ENCODE data around the gene ADAMTSL3.
"Not testable (repeated sequence)": the region's sequence is repeated elsewhere in the genome, so short reads cannot be mapped to it uniquely, and the experiment has no call there.

Gene ADAMTSL3

GRCh38 chr15:83955806-83956265, 301.9 kb downstream of the ADAMTSL3 start:
- no peak for TF ChIP-seq POLR2A (IDR thresholded peaks at IDR 0.05; ENCODE audit: low read length)
- no peak for TF ChIP-seq GATA1 (IDR thresholded peaks at IDR 0.05; ENCODE audit: low read depth, low read length)
- no peak for DNase-seq

- TF ChIP-seq POLR2A (IDR thresholded peaks at IDR 0.05; ENCODE audit: low read length) (no peak), GATA1 (IDR thresholded peaks at IDR 0.05; ENCODE audit: low read depth, low read length) (no peak)
- no peak for DNase-seq
These were observed 303.0 kb downstream of the ADAMTSL3 start for GRCh38 chr15:83956887-83957286.

- no peak for DNase-seq
- TF ChIP-seq GATA1 (IDR thresholded peaks at IDR 0.05; ENCODE audit: low read depth, low read length) (no peak), POLR2A (IDR thresholded peaks at IDR 0.05; ENCODE audit: low read length) (no peak)
These were observed 305.6 kb downstream of the ADAMTSL3 start for GRCh38 chr15:83959477-83959876.

GRCh38 chr15:83960192-83960829, 306.4 kb downstream of the ADAMTSL3 start:
- TF ChIP-seq POLR2A (IDR thresholded peaks at IDR 0.05; ENCODE audit: low read length) (no peak), GATA1 (IDR thresholded peaks at IDR 0.05; ENCODE audit: low read depth, low read length) (no peak)
- no peak for DNase-seq

- TF ChIP-seq GATA1 (IDR thresholded peaks at IDR 0.05; ENCODE audit: low read depth, low read length): no peak
- TF ChIP-seq POLR2A (IDR thresholded peaks at IDR 0.05; ENCODE audit: low read length): no peak
- DNase-seq: no peak
These were observed 307.4 kb downstream of the ADAMTSL3 start for GRCh38 chr15:83961311-83961710.

GRCh38 chr15:83964967-83965366, 311.0 kb downstream of the ADAMTSL3 start:
- DNase-seq: not testable (repeated sequence)

GRCh38 chr15:83970295-83970890, 316.5 kb downstream of the ADAMTSL3 start:
- DNase-seq: no peak

GRCh38 chr15:83971992-83972391, 318.1 kb downstream of the ADAMTSL3 start:
- no peak for DNase-seq
- TF ChIP-seq POLR2A (IDR thresholded peaks at IDR 0.05; ENCODE audit: low read length): no peak
- no peak for TF ChIP-seq GATA1 (IDR thresholded peaks at IDR 0.05; ENCODE audit: low read depth, low read length)

More at GRCh38 chr15:83970295-83970890, 316.5 kb downstream of the ADAMTSL3 start:
- TF ChIP-seq GATA1 (IDR thresholded peaks at IDR 0.05; ENCODE audit: low read depth, low read length) (no peak), POLR2A (IDR thresholded peaks at IDR 0.05; ENCODE audit: low read length) (no peak)

- peak in 1 of 2 experiments; percentile 7 for DNase-seq
- no peak for TF ChIP-seq GATA1 (IDR thresholded peaks at IDR 0.05; ENCODE audit: low read depth, low read length)
- TF ChIP-seq POLR2A (IDR thresholded peaks at IDR 0.05; ENCODE audit: low read length): no peak
These were observed 319.9 kb downstream of the ADAMTSL3 start for GRCh38 chr15:83973816-83974215.

GRCh38 chr15:83977992-83978391, 324.1 kb downstream of the ADAMTSL3 start:
- no peak for DNase-seq
- no peak for TF ChIP-seq POLR2A (IDR thresholded peaks at IDR 0.05; ENCODE audit: low read length)

- no peak for TF ChIP-seq GATA1 (IDR thresholded peaks at IDR 0.05; ENCODE audit: low read depth, low read length)
- no peak for TF ChIP-seq POLR2A (IDR thresholded peaks at IDR 0.05; ENCODE audit: low read length)
- no peak for DNase-seq
These were observed 324.7 kb downstream of the ADAMTSL3 start for GRCh38 chr15:83978588-83978987.

- no peak for DNase-seq
- no peak for TF ChIP-seq POLR2A (IDR thresholded peaks at IDR 0.05; ENCODE audit: low read length)
- TF ChIP-seq GATA1 (IDR thresholded peaks at IDR 0.05; ENCODE audit: low read depth, low read length): no peak
These were observed 326.7 kb downstream of the ADAMTSL3 start for GRCh38 chr15:83980637-83981036.

- no peak for TF ChIP-seq POLR2A (IDR thresholded peaks at IDR 0.05; ENCODE audit: low read length)
- no peak for DNase-seq
These were observed 328.8 kb downstream of the ADAMTSL3 start for GRCh38 chr15:83982748-83983147.

- DNase-seq: no peak
- TF ChIP-seq GATA1 (IDR thresholded peaks at IDR 0.05; ENCODE audit: low read depth, low read length) (no peak), POLR2A (IDR thresholded peaks at IDR 0.05; ENCODE audit: low read length) (no peak)
These were observed 329.9 kb downstream of the ADAMTSL3 start for GRCh38 chr15:83983634-83984458.

GRCh38 chr15:83984601-83985000, 330.7 kb downstream of the ADAMTSL3 start:
- no peak for DNase-seq
- TF ChIP-seq POLR2A (IDR thresholded peaks at IDR 0.05; ENCODE audit: low read length) (no peak), GATA1 (IDR thresholded peaks at IDR 0.05; ENCODE audit: low read depth, low read length) (no peak)

Data from erythroblast (primary cell).